GM18873 (cell line): ENCODE measurements around the gene PABPC1L.

Experiments used
- ATAC-seq: cut with Tn5 transposase; IDR thresholded peaks from one replicate; pipeline ENCODE4 v1.9.1; 2021; ENCODE audit warnings: mild to moderate bottlenecking, moderate library complexity, moderate number of reproducible peaks; ENCODE audit not compliant: unreplicated experiment, low FRiP score

The PABPC1L gene

GRCh38 chr20:44897133-44897532 is 12.7 kb upstream of the PABPC1L start:
- no peak for ATAC-seq

DNA sequence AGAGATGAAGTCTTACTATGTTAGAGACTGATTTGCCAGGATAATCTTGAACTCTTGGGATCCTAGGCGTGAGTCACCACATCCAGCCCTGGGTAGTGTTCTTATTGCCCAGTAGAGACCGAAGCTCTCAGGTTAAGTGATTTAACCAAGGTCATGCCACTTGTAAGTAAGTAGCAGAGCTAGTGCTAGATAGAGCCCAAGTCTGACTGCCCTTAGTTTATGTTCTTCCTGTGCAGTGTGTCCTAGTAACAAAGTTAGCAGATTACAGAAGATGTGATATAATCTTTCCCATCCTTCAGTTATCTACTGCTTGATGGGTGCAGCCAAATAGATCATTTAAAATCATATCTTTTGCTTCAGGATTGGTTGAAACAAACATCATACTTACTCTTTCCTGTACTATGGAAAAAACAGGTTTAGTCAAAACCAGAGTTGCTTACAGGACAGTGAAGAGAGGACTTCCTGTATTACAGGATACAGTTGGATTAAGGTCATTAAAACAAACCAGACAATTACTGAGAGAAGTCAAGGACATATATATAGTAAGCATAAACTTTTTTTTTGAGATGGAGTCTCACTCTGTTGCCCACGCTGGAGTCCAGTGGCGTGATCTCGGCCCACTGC is 9.5 kb upstream of the PABPC1L start:
- no peak for ATAC-seq

DNA sequence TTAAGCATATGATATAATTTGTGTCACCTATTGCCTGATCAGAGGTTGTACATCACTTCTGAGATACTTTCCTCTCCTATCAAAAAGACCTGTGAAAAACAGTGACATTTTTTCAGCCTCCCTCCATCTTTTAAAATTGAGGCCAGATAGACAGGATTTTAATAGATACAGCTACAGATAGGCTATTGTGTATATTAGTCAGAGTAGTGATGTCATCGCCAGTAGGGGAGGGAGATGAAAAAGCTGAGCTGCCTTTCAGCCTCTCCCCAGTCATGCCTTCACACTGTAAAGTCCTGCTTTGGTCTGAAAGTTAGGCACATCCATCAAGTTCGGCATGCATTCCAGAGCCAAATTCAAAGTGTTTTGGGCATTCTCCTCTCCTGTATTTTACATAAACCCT is 7.9 kb upstream of the PABPC1L start:
- no peak for ATAC-seq

- ATAC-seq = no peak
Observed at GRCh38 chr20:44904377-44904776, 5.5 kb upstream of the PABPC1L start.

- ATAC-seq = no peak
Observed at GRCh38 chr20:44908987-44909871, 631 bp upstream of the PABPC1L start.

GRCh38 chr20:44910690-44911262 is 916 bp downstream of the PABPC1L start:
- ATAC-seq = no peak

- ATAC-seq = no peak
Observed at GRCh38 chr20:44911264-44911921, 1.5 kb downstream of the PABPC1L start.

GRCh38 chr20:44912189-44912588 is 2.3 kb downstream of the PABPC1L start:
- no peak for ATAC-seq

- no peak for ATAC-seq
Observed at GRCh38 chr20:44914924-44915323, 5.1 kb downstream of the PABPC1L start.

DNA sequence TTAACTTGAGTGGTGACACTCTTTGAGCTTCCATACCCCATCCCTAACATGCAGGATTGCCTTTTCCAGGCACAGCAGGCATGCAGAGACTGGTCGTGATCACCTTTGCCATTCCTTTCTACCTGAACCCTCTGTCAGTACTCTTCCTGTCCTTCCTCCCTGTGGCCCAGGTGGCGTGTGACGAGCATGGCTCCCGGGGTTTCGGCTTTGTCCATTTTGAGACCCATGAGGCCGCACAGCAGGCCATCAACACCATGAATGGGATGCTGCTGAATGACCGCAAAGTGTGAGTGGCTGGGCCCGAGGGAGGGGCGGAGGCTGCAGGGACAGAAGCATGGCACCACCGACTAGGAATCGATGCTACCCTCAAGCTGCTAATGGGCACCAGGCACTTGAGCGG is 6.7 kb downstream of the PABPC1L start:
- ATAC-seq = no peak

DNA sequence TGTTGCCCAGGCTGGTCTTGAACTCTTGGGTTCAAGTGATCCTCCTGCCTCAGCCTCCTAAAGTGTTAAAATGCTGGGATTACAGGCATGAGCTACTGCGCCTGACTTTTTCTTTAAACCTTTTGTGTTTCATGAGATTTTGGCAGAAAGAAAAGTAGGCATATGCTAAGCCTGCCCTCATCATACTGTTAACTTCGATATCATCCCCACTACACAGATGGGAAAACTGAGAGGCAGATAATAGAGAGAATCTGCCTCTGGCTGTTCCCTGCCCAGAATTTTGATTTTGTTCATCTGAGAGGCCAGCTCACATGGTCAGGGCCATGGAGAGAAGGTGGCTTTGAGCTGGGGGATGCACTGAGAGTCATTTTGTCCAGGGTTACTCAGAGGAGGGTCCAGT is 7.5 kb downstream of the PABPC1L start:
- ATAC-seq = no peak

DNA sequence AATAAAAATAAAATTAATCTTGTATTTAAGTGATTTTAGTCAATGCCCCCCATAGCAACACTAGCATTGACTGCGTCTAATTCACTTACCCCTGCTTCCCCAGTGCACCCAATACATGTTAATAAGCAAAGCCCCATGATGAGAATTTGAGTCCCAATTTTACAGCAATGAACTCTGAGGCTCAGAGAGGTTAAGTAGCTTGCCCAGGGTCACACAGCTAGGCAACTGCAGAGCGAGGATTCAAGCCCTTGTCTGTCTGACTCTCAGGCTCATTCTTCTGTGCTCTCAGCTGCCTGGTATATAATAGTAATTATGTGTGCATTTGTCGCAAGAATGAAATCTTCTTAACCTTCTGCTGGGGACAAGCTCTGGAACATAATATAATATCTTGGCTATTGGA is 8.5 kb downstream of the PABPC1L start:
- no peak for ATAC-seq

DNA sequence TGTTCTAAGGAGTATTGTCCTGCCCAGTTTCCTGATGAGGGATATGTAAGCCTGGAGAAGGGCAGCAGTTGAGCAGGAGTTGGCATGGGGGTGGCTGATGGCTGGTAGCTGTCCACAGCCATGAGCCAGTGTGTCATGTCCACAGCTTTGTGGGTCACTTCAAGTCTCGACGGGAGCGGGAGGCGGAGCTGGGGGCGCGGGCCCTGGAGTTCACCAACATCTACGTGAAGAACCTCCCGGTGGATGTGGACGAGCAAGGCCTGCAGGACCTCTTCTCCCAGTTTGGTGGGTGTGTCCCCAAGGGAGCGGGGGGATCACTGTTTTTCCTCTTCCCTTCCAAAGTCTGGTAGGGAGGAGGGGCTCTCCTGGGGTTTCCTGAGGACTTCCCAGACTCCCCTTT is 8.9 kb downstream of the PABPC1L start:
- ATAC-seq = no peak

- ATAC-seq = no peak
Observed at GRCh38 chr20:44921447-44921846, 11.6 kb downstream of the PABPC1L start.

DNA sequence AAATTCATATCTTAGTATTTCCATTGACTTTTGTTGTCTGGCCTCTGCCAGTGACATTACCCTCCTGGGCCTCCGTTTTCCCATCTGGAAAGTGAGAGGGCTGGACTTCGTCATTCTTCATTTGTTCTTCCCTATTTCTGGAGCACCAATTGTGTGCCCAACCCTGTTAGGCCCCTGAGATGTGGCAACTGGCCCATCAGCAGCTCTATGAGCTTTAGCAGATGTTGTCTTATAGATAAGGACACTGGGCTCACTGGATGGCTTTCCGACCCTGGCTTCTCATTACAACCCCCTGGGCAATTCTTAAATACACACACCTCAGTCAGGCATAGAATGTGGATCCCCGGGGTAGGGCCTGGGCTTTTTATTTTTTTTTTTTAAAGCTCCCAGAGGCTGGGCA is 14.7 kb downstream of the PABPC1L start:
- no peak for ATAC-seq

DNA sequence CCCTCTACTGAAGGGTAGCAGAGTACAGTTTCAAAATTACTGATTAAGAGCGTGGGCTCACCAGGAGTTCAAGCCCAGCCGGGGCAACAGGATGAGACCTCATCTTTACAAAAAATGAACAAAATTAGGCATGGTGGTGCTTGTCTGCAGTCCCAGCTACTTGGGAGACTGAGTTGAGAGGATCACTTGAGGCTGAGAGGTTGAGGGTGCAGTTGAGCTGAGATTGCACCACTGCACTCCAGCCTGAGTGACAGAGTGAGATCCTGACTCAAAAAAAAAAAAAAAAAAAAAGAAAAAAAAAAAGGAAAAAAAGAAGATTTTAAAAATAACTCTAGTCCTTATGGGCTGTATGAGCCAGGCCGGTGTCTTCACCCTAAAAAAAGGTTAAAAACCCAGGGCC is 18.7 kb downstream of the PABPC1L start:
- ATAC-seq = no peak

DNA sequence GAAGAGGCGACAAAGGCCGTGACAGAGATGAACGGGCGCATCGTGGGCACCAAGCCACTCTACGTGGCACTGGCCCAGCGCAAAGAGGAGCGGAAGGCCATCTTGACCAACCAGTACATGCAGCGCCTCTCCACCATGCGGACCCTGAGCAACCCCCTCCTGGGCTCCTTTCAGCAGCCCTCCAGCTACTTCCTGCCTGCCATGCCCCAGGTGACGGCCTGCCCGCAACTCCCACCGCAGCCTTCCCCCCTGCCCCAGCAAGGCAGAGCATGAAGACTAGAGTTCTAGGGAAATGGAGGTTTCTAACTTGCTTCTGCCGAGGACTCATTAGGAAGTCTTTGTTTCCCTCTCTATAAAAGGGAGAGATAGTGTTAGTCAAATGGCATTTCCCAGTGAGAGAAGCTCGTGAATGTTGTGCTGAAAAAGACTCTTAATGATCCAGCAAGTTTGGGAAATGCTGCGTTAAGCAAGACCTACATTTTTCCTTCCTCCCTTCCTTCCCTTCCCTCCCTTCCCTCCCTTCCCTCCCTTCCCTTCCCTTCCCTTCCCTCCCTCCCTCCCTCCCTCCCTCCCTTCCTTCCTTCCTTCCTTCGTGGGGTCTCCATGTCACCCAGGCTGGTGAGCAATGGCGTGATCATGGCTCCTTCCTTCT is 20.8 kb downstream of the PABPC1L start:
- no peak for ATAC-seq

GRCh38 chr20:44931911-44932310 is 22.1 kb downstream of the PABPC1L start:
- ATAC-seq = no peak

DNA sequence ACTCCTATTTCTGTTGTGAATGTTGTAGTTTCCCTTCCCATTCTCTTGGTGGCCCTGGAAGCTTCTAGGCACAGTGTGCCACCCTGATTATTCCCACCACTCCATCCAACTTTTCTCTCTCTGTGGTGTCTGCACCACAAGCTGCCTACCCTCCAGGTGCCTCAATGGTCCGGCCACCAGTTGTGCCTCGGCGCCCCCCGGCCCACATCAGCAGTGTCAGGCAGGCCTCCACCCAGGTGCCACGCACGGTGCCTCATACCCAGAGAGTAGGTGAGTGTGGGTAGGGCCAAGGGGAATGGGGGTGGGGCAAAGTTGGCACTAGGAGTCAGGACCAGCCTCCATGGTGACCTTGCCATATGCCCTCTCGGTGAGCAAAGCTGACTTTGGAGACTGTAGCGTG is 23.1 kb downstream of the PABPC1L start:
- ATAC-seq = no peak

GRCh38 chr20:44936510-44936909 is 26.6 kb downstream of the PABPC1L start:
- no peak for ATAC-seq

DNA sequence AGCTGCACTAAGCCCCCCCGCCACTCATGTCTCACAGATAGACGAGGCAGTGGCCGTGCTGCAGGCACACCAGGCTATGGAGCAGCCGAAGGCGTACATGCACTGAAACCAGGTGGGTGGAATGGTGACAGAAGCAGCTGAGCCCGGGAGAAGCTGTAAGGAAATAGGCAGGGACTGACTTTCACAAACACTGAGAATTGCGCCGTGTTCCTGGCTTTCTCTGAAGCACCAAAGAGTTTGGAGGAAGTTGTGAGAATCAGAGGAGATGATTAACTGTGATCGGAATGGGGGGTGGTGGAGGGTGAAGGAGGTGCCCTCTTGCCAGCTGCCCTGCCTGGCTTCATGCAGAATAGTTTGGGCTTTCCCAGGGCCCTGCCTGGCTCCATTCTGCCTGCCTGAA is 28.8 kb downstream of the PABPC1L start:
- ATAC-seq = no peak
